Progenitor cell of endocrine pancreas (in vitro differentiated cells): ENCODE data around the gene RGS4. TPM values are rescaled to one million over a fixed set of nuclear protein-coding genes. Genes with fewer than 3 reads are reported as not detected.

Experiments
- DNase-seq: peaks from one replicate; pipeline ENCODE4 v3.0.0; 2021; ENCODE audit warnings: low spot score; ENCODE audit not compliant: unreplicated experiment
- H3K27ac Mint-ChIP-seq: 2 replicates; pipeline ENCODE4 v1.8.0; 2021; ENCODE audit warnings: mild to moderate bottlenecking, moderate library complexity, mixed read lengths
- H3K27me3 Mint-ChIP-seq: 2 replicates; pipeline ENCODE4 v1.8.0; 2021; ENCODE audit warnings: mixed read lengths
- H3K36me3 Mint-ChIP-seq: 2 replicates; pipeline ENCODE4 v1.8.0; 2022; ENCODE audit warnings: mixed read lengths; ENCODE audit not compliant: insufficient read depth
- H3K4me1 Mint-ChIP-seq: 2 replicates; pipeline ENCODE4 v1.8.0; 2021; ENCODE audit warnings: low read depth, mixed read lengths
- H3K4me3 Mint-ChIP-seq: 2 replicates; pipeline ENCODE4 v1.8.0; 2021; ENCODE audit warnings: low read depth, mild to moderate bottlenecking, moderate library complexity, mixed read lengths
- H3K9me3 Mint-ChIP-seq: 2 replicates; pipeline ENCODE4 v1.8.0; 2021; ENCODE audit warnings: low read depth, mixed read lengths
- CTCF ChIP-seq: fragments of 200-600 bp; sonication (generic); IDR thresholded peaks from one replicate; pipeline ENCODE4 v1.5.0; 2021; ENCODE audit warnings: antibody characterized with exemption, mild to moderate bottlenecking; ENCODE audit not compliant: unreplicated experiment
- total RNA-seq: library from RNA; stranded (reverse); gene quantifications from 2 replicates; pipeline ENCODE4 v1.2.1, GENCODE V29; 2021

The RGS4 gene
- total RNA-seq, 1 donor from 2014 or later: 12.1 TPM

DNA sequence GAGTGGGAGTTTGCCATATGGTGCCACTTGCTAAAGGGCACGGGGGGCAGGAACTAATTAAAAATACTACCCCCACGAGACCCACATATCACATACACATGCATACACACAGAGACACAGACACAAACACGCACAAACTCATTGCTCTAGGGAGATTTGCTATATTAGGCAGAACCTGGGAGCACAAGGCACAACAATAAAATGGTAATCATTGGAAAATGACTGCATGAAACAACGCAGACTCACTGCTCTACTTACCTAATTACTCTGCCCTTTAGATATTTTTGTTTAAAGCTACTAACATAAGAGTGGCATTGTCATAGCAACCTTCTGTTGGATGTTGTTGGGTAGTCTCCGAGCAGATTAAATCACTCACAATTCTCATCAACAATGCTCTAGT, 20.3 kb upstream of the RGS4 start:
- DNase-seq: no peak
- H3K4me1 Mint-ChIP-seq: no peaks in the 10 kb centered on the region
- H3K4me3 Mint-ChIP-seq: no peak overlapping the region
- H3K9me3 Mint-ChIP-seq: no peaks in the 10 kb centered on the region
- no peaks in the 10 kb centered on the region for H3K36me3 Mint-ChIP-seq
- no peak for TF ChIP-seq CTCF
- no peak overlapping the region for H3K27ac Mint-ChIP-seq
- H3K27me3 Mint-ChIP-seq: peaks cover 2% of the 10 kb centered on the region

DNA sequence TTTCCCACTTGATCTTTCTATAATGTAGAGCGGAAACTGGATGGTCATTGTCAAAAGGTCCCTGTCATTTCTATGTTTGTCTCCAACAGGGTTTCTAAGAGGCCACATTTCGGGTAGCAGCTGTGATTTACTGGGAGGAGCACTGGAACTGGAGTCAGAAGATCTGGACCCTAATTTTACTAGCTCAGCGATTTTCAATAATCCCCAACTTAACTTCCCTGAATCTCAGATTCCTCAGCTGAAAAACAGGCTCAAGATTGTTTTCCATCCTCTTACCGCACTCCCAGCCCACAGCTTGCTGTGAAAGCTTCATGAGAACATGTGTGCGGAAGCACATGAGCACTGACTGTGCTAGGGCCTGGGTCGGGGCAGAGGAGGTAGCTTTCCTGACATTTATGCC, 19.9 kb upstream of the RGS4 start:
- H3K27me3 Mint-ChIP-seq: peaks cover 2% of the 10 kb centered on the region
- no peaks in the 10 kb centered on the region for H3K9me3 Mint-ChIP-seq
- H3K4me3 Mint-ChIP-seq: no peak overlapping the region
- no peak overlapping the region for H3K27ac Mint-ChIP-seq
- no peaks in the 10 kb centered on the region for H3K4me1 Mint-ChIP-seq
- no peaks in the 10 kb centered on the region for H3K36me3 Mint-ChIP-seq
- DNase-seq: no peak
- TF ChIP-seq CTCF: no peak

- no peaks in the 10 kb centered on the region for H3K4me1 Mint-ChIP-seq
- no peaks in the 10 kb centered on the region for H3K9me3 Mint-ChIP-seq
- peaks cover 2% of the 10 kb centered on the region for H3K27me3 Mint-ChIP-seq
- DNase-seq: no peak
- H3K4me3 Mint-ChIP-seq: no peak overlapping the region
- no peaks in the 10 kb centered on the region for H3K36me3 Mint-ChIP-seq
- no peak overlapping the region for H3K27ac Mint-ChIP-seq
- no peak for TF ChIP-seq CTCF
These were observed 18.7 kb upstream of the RGS4 start for GRCh38 chr1:163050496-163050895.

DNA sequence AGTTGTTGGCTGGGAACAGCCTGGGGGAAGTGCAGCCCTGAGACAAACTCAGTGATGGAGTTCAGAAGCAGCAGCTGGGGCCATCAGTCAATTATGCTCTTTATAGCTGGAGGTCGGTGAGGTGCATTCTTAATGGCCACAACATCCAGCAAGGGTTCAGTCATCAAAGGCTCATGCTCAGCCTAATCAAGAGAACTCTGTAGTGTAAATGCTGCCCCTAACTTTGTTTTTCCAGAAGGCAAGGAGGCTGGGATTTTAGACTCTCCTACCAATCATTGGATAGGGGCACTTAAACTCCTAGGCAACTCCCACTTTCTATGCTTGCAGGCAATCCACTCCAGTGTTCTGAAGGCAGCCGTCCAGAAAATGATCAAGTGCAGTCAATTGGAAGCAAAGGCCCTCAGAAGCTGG, 15.0 kb upstream of the RGS4 start:
- Mint-ChIP-seq H3K27ac (no peak overlapping the region), H3K36me3 (no peaks in the 10 kb centered on the region), H3K4me1 (peaks cover 5% of the 10 kb centered on the region), H3K4me3 (no peak overlapping the region), H3K9me3 (no peaks in the 10 kb centered on the region), H3K27me3 (peaks cover 2% of the 10 kb centered on the region)
- DNase-seq: no peak
- no peak for TF ChIP-seq CTCF

GRCh38 chr1:163055005-163055404, 14.2 kb upstream of the RGS4 start:
- Mint-ChIP-seq H3K4me1 (peaks cover 5% of the 10 kb centered on the region), H3K36me3 (no peaks in the 10 kb centered on the region), H3K4me3 (no peak overlapping the region), H3K9me3 (no peaks in the 10 kb centered on the region), H3K27me3 (peaks cover under 1% of the 10 kb centered on the region), H3K27ac (no peak overlapping the region)
- no peak for DNase-seq
- no peak for TF ChIP-seq CTCF
